Endodermal cell (in vitro differentiated cells): ENCODE data around the gene CRYBG3. TPM values are rescaled to one million over a fixed set of nuclear protein-coding genes. Genes with fewer than 3 reads are reported as not detected.
A peak's percentile ranks its signal among the peaks of the same experiment; 100 is the strongest.

Source experiments
- DNase-seq: peaks from one replicate; pipeline ENCODE4 v3.0.0-alpha.2; 2017
- H3K27ac ChIP-seq: 2 replicates; pipeline ENCODE4 v1.5.1; 2013; ENCODE audit warnings: mild to moderate bottlenecking, low read depth, low read length, moderate library complexity
- H3K27me3 ChIP-seq: 2 replicates; pipeline ENCODE4 v1.6.1; 2013; ENCODE audit warnings: mild to moderate bottlenecking, low read length, moderate library complexity; ENCODE audit not compliant: insufficient read depth, control insufficient read depth, poor library complexity, severe bottlenecking
- H3K36me3 ChIP-seq: 2 replicates; pipeline ENCODE4 v1.7.0; 2013; ENCODE audit warnings: mild to moderate bottlenecking, low read length, moderate library complexity; ENCODE audit not compliant: control insufficient read depth, insufficient read depth
- H3K4me1 ChIP-seq: one replicate; pipeline ENCODE4 v1.7.0; 2013; ENCODE audit warnings: low read length; ENCODE audit not compliant: control insufficient read depth, insufficient read depth
- H3K4me3 ChIP-seq: 2 replicates; pipeline ENCODE4 v1.5.1; 2013; ENCODE audit warnings: mild to moderate bottlenecking, low read length, moderate library complexity
- H3K9ac ChIP-seq: 2 replicates; pipeline ENCODE4 v1.6.1; 2013; ENCODE audit warnings: mild to moderate bottlenecking, low read length, moderate library complexity; ENCODE audit not compliant: poor library complexity, severe bottlenecking; ENCODE audit errors: extremely low read depth
- H3K9me3 ChIP-seq: 2 replicates; pipeline ENCODE4 v1.6.1; 2013; ENCODE audit warnings: mild to moderate bottlenecking, low read length, moderate library complexity; ENCODE audit not compliant: control insufficient read depth
- H3K27ac Mint-ChIP-seq: 2 replicates; pipeline ENCODE4 v1.8.0; 2020; ENCODE audit warnings: mixed read lengths
- H3K27me3 Mint-ChIP-seq: 2 replicates; pipeline ENCODE4 v1.8.0; 2021; ENCODE audit warnings: mild to moderate bottlenecking, mixed read lengths; ENCODE audit not compliant: insufficient read depth
- H3K36me3 Mint-ChIP-seq: 2 replicates; pipeline ENCODE4 v1.8.0; 2020; ENCODE audit warnings: low read depth, mixed read lengths
- H3K4me1 Mint-ChIP-seq: 2 replicates; pipeline ENCODE4 v1.8.0; 2020; ENCODE audit warnings: mixed read lengths
- H3K4me3 Mint-ChIP-seq: 2 replicates; pipeline ENCODE4 v1.8.0; 2020; ENCODE audit warnings: mild to moderate bottlenecking, moderate library complexity, mixed read lengths
- H3K9me3 Mint-ChIP-seq: 2 replicates; pipeline ENCODE4 v1.8.0; 2020; ENCODE audit warnings: mild to moderate bottlenecking, mixed read lengths
- WGBS, 2 experiments: methylation state at CpG; one replicate each; pipeline versions ENCODE4 v1.1.5 to v1.1.7; 2013; ENCODE audit warnings: missing lambda C conversion rate in 2 of 2, mixed read lengths in 1 of 2; ENCODE audit not compliant: insufficient coverage in 1 of 2, insufficient read length in 1 of 2; 5-methylcytosine and 5-hydroxymethylcytosine counted together
- total RNA-seq, 2 donors: library from RNA; stranded (reverse); fragmentation: NEBNext Ultra II Directional in 1 of 2; extraction: Animal tissue kit (Norgen Biotek cat#: 25700) in 1 of 2; gene quantifications; 2 replicates in 1 of 2; 3 replicates in 1 of 2; pipeline ENCODE4 v1.2.1, GENCODE V29; 2021
- TF ChIP-seq, protein P1 (sequence below): fragments of 200-600 bp; sonication (generic); conservative IDR thresholded peaks from 2 replicates; pipeline ENCODE4 v1.5.0; 2021; ENCODE audit warnings: antibody characterized with exemption, mild to moderate bottlenecking

The CRYBG3 gene
- total RNA-seq, 2 donors from 2014 or later, result 9.7 to 10.8 TPM

DNA sequence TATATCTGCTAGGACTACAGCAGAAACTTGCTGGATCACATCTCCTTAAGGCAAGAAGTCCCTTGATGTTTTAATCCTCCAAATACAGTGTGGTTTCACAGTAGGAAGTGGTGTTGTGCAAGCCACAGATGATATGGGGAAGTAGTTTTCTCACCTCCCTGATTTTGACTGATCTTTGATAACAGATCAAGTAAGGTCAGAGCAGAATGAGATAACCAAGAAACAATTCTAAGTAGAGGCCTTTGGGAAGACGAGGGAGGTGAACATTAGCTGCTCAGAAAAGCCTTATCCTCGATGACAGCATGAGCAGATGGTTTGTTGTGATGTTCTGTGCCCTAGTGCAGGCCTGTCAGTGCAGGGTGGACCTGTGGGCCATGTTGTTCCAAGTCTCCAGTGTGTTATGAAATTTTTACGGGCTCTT is 89.1 kb downstream of the CRYBG3 start:
- Mint-ChIP-seq H3K4me3 (peak overlapping the region; percentile 58), H3K27me3 (no peaks in the 10 kb centered on the region), H3K4me1 (peaks cover 16% of the 10 kb centered on the region), H3K36me3 (peaks cover 12% of the 10 kb centered on the region), H3K27ac (peak overlapping the region; percentile 96), H3K9me3 (peaks cover 5% of the 10 kb centered on the region)
- Histone ChIP-seq H3K27me3 (no peaks in the 10 kb centered on the region), H3K4me3 (peak overlapping the region; percentile 30), H3K27ac (no peak overlapping the region), H3K9ac (no peak overlapping the region), H3K36me3 (no peaks in the 10 kb centered on the region), H3K9me3 (no peaks in the 10 kb centered on the region), H3K4me1 (peaks cover 4% of the 10 kb centered on the region)
- 61 to 67% methylated on average over 2 to 3 of the region's 3 CpGs for WGBS, 2 experiments
- TF ChIP-seq, protein P1, sequence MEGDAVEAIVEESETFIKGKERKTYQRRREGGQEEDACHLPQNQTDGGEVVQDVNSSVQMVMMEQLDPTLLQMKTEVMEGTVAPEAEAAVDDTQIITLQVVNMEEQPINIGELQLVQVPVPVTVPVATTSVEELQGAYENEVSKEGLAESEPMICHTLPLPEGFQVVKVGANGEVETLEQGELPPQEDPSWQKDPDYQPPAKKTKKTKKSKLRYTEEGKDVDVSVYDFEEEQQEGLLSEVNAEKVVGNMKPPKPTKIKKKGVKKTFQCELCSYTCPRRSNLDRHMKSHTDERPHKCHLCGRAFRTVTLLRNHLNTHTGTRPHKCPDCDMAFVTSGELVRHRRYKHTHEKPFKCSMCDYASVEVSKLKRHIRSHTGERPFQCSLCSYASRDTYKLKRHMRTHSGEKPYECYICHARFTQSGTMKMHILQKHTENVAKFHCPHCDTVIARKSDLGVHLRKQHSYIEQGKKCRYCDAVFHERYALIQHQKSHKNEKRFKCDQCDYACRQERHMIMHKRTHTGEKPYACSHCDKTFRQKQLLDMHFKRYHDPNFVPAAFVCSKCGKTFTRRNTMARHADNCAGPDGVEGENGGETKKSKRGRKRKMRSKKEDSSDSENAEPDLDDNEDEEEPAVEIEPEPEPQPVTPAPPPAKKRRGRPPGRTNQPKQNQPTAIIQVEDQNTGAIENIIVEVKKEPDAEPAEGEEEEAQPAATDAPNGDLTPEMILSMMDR, result no peak
- DNase-seq, result peak; percentile 57

DNA sequence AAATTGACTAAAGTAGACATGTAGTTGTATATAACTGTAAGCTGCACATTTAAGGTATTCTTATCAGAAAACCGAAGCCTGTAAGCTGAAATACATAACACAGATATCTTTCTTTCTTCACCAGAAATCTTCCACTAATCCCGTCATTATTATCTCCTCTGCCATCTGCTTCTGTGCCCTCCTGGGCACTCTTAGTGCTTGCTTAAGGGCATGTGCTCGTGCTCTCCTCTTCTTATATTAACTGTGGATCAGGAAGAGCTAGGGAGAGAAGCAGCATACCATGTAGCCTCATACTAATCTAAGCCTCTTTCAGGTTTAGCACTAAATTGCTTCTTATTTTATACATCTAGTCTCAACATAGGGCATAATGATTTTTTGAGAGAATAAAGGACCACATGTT is 89.6 kb downstream of the CRYBG3 start:
- peak overlapping the region; percentile 30 for H3K4me3 ChIP-seq
- peaks cover 13% of the 10 kb centered on the region for H3K36me3 Mint-ChIP-seq
- no peak overlapping the region for H3K4me3 Mint-ChIP-seq
- H3K9me3 Mint-ChIP-seq, result peaks cover 5% of the 10 kb centered on the region
- H3K9me3 ChIP-seq, result no peaks in the 10 kb centered on the region
- H3K4me1 Mint-ChIP-seq, result peaks cover 16% of the 10 kb centered on the region
- peaks cover 4% of the 10 kb centered on the region for H3K4me1 ChIP-seq
- H3K9ac ChIP-seq, result no peak overlapping the region
- H3K27me3 Mint-ChIP-seq, result no peaks in the 10 kb centered on the region
- no peak overlapping the region for H3K27ac ChIP-seq
- WGBS, 2 experiments, result 90 to 95% methylated on average over 2 to 3 of the region's 3 CpGs
- H3K36me3 ChIP-seq, result no peaks in the 10 kb centered on the region
- no peak for DNase-seq
- H3K27me3 ChIP-seq, result no peaks in the 10 kb centered on the region
- H3K27ac Mint-ChIP-seq, result no peak overlapping the region
- TF ChIP-seq, protein P1, result no peak

DNA sequence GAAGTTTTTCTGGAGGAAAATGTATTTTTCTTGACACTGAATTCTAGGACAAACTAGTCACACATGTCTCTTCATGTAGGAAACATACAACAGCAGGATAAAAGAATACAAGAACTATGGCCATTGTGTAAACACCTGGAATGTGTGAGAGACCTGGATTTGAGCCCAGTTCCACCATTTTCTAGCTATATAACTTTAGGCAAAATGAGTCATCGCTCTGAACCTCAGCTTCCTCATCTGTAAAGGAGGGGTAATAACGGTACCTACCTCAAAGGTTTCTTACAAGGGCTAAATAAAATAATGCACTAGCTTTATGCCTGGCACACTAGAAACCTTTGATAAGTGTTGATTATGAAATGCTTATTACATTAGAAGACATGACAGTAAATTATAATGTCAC is 92.6 kb downstream of the CRYBG3 start:
- 83 to 95% methylated on average over 1 to 2 of the region's 2 CpGs for WGBS, 2 experiments
- H3K36me3 Mint-ChIP-seq, result peaks cover 10% of the 10 kb centered on the region

More for the DNA sequence above, 92.6 kb downstream of the CRYBG3 start:
- no peaks in the 10 kb centered on the region for H3K36me3 ChIP-seq
- H3K4me1 ChIP-seq, result peaks cover 4% of the 10 kb centered on the region
- H3K27me3 Mint-ChIP-seq, result no peaks in the 10 kb centered on the region
- no peak overlapping the region for H3K4me3 Mint-ChIP-seq
- peaks cover 24% of the 10 kb centered on the region for H3K4me1 Mint-ChIP-seq
- H3K4me3 ChIP-seq, result no peak overlapping the region
- no peak overlapping the region for H3K27ac ChIP-seq
- TF ChIP-seq, protein P1, result no peak
- no peaks in the 10 kb centered on the region for H3K9me3 Mint-ChIP-seq
- no peak overlapping the region for H3K27ac Mint-ChIP-seq
- no peak overlapping the region for H3K9ac ChIP-seq
- no peaks in the 10 kb centered on the region for H3K9me3 ChIP-seq
- DNase-seq, result no peak
- H3K27me3 ChIP-seq, result no peaks in the 10 kb centered on the region
